HG03025 (cell line): ENCODE results near the gene COPG1.

ENCODE experiments used
- ATAC-seq: cut with Tn5 transposase; IDR thresholded peaks from one replicate; pipeline ENCODE4 v1.9.1; 2021; ENCODE audit warnings: mild to moderate bottlenecking, moderate library complexity; ENCODE audit not compliant: unreplicated experiment, low FRiP score

COPG1 gene

GRCh38 chr3:129278966-129279906, 29.8 kb downstream of the COPG1 start:
- ATAC-seq, result no peak

- no peak for ATAC-seq
Observed at GRCh38 chr3:129280183-129280582, 30.8 kb downstream of the COPG1 start.

GRCh38 chr3:129281726-129282125, 32.3 kb downstream of the COPG1 start:
- no peak for ATAC-seq

- peak; percentile 63 for ATAC-seq
Observed at GRCh38 chr3:129282727-129283327, 33.4 kb downstream of the COPG1 start.

GRCh38 chr3:129286081-129286480, 36.7 kb downstream of the COPG1 start:
- ATAC-seq, result no peak

GRCh38 chr3:129288446-129288845, 39.0 kb downstream of the COPG1 start:
- ATAC-seq, result no peak

- ATAC-seq, result no peak
Observed at GRCh38 chr3:129289201-129289921, 40.0 kb downstream of the COPG1 start.

- no peak for ATAC-seq
Observed at GRCh38 chr3:129291236-129291886, 42.0 kb downstream of the COPG1 start.

GRCh38 chr3:129295286-129295685, 45.9 kb downstream of the COPG1 start:
- no peak for ATAC-seq

- ATAC-seq, result no peak
Observed at GRCh38 chr3:129304146-129304961, 54.9 kb downstream of the COPG1 start.

- no peak for ATAC-seq
Observed at GRCh38 chr3:129304962-129305222, 55.5 kb downstream of the COPG1 start.

GRCh38 chr3:129305592-129306091, 56.2 kb downstream of the COPG1 start:
- ATAC-seq, result no peak

- ATAC-seq, result no peak
Observed at GRCh38 chr3:129308636-129309035, 59.2 kb downstream of the COPG1 start.

- ATAC-seq, result no peak
Observed at GRCh38 chr3:129310111-129311011, 61.0 kb downstream of the COPG1 start.

- ATAC-seq, result no peak
Observed at GRCh38 chr3:129311054-129311902, 61.9 kb downstream of the COPG1 start.

- no peak for ATAC-seq
Observed at GRCh38 chr3:129312021-129312639, 62.7 kb downstream of the COPG1 start.

GRCh38 chr3:129312671-129313414, 63.4 kb downstream of the COPG1 start:
- no peak for ATAC-seq
